BJ (cell line): ENCODE results near the gene PCP2. TPM values are rescaled to one million over a fixed set of nuclear protein-coding genes. Genes with fewer than 3 reads are reported as not detected.

ENCODE experiments used
- CTCF ChIA-PET: fragments of 350-600 bp; formaldehyde crosslinking; extraction: SDS; loops from one replicate; lab custom pipeline; 2021; ENCODE audit warnings: antibody characterized with exemption, inconsistent platforms; lab: Yijun Ruan, JAX
- POLR2A ChIA-PET: fragments of 300-600 bp; sonication (Branson Sonifier 250); formaldehyde crosslinking; extraction: SDS; loops from one replicate; lab custom pipeline; 2021; ENCODE audit warnings: antibody characterized with exemption; lab: Charles Lee
- DNase-seq: peaks from one replicate; pipeline ENCODE4 v3.0.0-alpha.2; 2011; ENCODE audit warnings: low read depth
- H3K27me3 ChIP-seq: 2 replicates; pipeline ENCODE4 v1.6.0; 2011; ENCODE audit warnings: low read length; ENCODE audit not compliant: control insufficient read depth, insufficient read depth
- H3K36me3 ChIP-seq: 2 replicates; pipeline ENCODE4 v1.5.1; 2011; ENCODE audit warnings: low read length; ENCODE audit not compliant: control insufficient read depth, insufficient read depth
- H3K4me3 ChIP-seq: 2 replicates; pipeline ENCODE4 v1.5.1; 2011; ENCODE audit warnings: low read depth, mild to moderate bottlenecking, control low read depth, low read length
- polyA plus RNA-seq: library from polyadenylated mRNA; depleted of rRNA; stranded (reverse); fragments of >200 nt; gene quantifications from 2 replicates; pipeline ENCODE4 v1.2.3, GENCODE V29; 2011
- TF ChIP-seq, protein P1 (sequence below): IDR thresholded peaks from 2 replicates; pipeline ENCODE4 v1.5.1; 2011; ENCODE audit warnings: low read depth, mild to moderate bottlenecking, control low read depth, inconsistent platforms, low read length, moderate library complexity; ENCODE audit not compliant: insufficient read depth

Gene PCP2
- polyA plus RNA-seq, 1 experiment: not detected

DNA sequence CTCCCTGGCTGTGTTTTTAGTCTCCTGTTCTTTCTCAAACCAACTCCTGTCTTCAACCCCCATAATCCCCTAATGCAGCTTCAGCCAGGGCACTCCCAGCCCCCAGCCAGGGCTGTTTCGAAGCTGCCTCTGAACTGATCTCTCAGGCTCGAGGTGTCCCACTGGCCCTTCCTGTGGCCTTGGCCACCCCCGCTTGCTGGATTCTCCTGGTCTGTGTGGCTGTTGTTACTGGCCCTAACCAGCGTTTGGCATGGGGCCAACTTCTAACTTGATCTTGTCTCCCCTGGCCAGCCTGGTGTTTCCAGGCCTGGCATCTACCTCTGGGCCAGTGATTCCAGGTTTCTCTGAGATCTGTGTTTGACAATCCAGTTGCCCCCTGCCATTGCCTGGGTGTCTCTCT is 15.2 kb downstream of the PCP2 start:
- H3K36me3 ChIP-seq: peaks cover 18% of the 10 kb centered on the region
- H3K4me3 ChIP-seq: no peak overlapping the region
- ChIA-PET CTCF (no interaction called here), POLR2A (no interaction called here)
- TF ChIP-seq, protein P1, sequence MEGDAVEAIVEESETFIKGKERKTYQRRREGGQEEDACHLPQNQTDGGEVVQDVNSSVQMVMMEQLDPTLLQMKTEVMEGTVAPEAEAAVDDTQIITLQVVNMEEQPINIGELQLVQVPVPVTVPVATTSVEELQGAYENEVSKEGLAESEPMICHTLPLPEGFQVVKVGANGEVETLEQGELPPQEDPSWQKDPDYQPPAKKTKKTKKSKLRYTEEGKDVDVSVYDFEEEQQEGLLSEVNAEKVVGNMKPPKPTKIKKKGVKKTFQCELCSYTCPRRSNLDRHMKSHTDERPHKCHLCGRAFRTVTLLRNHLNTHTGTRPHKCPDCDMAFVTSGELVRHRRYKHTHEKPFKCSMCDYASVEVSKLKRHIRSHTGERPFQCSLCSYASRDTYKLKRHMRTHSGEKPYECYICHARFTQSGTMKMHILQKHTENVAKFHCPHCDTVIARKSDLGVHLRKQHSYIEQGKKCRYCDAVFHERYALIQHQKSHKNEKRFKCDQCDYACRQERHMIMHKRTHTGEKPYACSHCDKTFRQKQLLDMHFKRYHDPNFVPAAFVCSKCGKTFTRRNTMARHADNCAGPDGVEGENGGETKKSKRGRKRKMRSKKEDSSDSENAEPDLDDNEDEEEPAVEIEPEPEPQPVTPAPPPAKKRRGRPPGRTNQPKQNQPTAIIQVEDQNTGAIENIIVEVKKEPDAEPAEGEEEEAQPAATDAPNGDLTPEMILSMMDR: no peak
- DNase-seq: no peak
- H3K27me3 ChIP-seq: no peaks in the 10 kb centered on the region

DNA sequence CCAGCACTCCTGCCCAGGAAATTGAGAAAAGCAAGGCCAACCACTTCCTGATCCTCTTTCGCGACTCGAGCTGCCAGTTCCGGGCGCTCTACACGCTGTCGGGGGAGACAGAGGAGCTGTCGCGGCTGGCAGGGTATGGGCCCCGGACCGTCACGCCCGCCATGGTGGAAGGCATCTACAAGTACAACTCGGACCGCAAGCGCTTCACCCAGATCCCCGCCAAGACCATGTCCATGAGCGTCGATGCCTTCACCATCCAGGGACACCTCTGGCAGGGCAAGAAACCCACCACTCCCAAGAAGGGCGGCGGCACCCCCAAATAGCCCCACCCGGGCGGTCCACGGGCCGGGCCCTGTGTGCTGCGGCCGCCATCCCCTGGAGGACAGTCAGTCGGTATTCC is 15.8 kb downstream of the PCP2 start:
- DNase-seq: no peak
- Histone ChIP-seq H3K27me3 (no peaks in the 10 kb centered on the region), H3K36me3 (peaks cover 18% of the 10 kb centered on the region), H3K4me3 (no peak overlapping the region)
- CTCF ChIA-PET: no interaction called here
- POLR2A ChIA-PET: no interaction called here
- TF ChIP-seq, protein P1: no peak

DNA sequence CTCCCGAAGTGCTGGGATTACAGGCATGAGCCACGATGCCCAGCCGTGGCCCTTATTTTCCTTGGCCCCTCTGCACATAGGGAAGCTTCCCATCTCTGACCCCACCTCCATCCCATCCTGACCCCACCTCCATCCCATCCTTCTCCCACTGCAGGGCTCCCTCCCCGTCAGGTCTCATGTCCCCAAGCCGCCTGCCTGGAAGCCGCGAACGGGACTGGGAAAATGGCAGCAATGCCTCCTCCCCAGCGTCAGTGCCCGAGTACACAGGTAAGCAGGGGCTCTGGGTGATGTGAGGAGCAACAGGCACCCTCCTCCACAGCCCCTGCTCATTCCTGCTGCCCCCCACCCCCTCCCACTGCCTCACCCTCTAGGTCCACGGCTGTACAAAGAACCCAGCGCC is 16.3 kb downstream of the PCP2 start:
- POLR2A ChIA-PET: no interaction called here
- no peak for DNase-seq
- CTCF ChIA-PET: no interaction called here
- H3K36me3 ChIP-seq: peaks cover 16% of the 10 kb centered on the region
- no peaks in the 10 kb centered on the region for H3K27me3 ChIP-seq
- no peak overlapping the region for H3K4me3 ChIP-seq
- TF ChIP-seq, protein P1: no peak

DNA sequence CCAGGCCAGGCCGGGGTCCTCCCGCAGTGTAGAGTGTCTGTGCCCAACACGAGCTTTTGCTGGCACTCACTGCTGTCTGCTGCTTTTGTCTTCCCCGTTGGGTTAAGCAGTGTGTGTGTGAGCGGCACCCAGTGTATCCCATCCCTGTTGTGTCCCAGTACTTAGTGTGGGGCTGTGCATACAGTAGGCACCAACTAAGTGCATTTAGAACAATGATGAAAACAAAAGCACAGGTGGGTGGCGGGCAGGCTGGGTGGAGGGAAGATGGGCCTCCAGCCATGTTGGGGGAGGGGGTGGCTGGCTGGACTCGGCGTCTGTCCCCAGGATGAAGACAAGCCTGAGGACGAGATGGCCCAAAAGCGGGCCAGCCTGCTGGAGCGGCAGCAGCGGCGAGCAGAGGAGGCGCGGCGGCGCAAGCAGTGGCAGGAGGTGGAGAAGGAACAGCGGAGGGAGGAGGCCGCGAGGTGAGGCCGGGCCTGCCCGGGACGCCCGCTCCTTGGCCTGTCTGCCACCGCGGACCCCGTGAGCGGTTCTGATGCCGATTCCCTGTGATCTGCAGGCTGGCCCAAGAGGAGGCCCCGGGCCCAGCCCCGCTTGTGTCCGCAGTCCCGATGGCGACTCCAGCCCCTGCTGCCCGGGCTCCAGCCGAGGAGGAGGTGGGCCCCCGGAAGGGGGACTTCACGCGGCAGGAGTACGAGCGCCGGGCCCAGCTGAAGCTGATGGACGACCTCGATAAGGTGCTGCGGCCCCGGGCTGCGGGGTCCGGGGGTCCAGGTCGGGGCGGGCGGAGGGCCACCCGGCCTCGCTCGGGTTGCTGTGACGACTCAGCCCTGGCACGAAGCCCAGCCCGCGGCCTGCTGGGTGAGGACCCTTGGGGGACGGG is 18.4 kb downstream of the PCP2 start:
- ChIA-PET CTCF (interaction anchor here (0.6 kb wide), 1 partner anchor 66 kb away, joined by 3 read pairs; the partner anchor contains the start of gene TRAPPC5), POLR2A (no interaction called here)
- TF ChIP-seq, protein P1: no peak
- Histone ChIP-seq H3K27me3 (no peaks in the 10 kb centered on the region), H3K36me3 (peaks cover 8% of the 10 kb centered on the region), H3K4me3 (no peak overlapping the region)
- DNase-seq: no peak
